ENCODE measurements around the gene LYL1.

LYL1 gene

DNA sequence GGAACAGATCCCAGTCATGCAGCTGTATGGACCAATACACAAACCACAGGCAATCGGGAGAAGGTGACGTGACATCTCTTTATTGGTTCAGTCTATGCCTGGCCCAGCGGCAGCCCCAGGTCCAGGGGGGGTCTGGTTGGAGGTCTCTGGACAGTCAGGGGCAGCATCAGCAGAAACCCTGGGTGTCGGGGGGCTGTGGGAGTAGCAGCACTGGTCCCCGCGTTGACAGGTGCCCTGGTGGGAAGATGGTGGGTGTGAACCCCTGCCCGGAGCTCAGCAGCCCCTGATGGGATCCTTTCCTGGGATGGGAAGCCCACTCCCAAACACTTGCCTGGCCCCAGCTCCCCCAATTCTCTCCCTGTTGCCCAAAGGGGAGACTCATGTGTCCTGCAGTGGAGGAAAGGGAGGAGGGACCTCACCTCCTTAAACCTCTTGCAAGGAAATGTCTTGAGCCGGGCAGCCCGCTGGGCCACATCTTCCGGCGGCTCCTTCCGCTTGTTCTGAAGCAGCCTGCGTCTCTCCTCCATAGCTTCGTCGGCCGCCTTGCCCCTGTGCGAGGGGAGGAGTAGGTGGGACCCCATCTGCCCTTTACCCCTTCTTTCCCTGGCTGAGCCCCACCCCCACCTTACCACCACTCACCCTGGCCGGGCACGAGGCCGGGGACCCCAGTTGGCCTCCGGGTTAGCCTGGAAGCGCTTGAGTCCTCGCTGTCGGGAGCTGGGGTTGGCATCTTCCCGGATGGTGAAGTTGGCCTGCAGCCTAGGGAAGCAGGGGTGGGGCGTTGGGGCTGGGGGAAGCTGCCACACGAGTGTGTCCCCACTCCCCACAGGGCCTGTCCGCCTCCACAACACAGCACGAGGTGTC, 2.4 kb upstream of the LYL1 start:
- no peak for DNase-seq (ENCODE audit: low read depth)

DNA sequence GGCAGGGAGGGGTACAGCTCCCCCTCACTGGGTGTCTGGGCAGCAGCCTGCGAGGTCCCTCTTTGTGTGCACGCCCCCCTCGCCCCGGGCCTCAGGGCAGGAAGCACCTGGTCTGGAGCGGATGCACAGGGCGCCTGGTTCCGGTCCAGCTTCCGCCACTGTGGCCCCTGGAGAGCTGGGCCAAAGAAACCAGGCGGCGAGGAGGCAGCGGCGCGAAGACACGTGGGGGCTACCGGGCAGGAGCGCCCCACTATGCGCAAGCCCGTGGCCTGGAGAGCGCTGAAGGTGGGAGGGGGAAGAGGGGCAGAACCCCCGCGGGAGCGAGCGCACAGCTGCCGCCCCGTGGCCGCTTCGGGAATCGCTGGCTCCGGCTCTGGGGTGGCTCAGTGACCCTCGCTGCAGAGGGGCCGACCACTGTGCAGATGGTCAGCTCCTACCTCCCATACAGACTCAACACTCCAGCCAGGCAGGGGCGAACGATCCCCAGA, 1.7 kb upstream of the LYL1 start:
- no peak for DNase-seq (ENCODE audit: low read depth)

DNA sequence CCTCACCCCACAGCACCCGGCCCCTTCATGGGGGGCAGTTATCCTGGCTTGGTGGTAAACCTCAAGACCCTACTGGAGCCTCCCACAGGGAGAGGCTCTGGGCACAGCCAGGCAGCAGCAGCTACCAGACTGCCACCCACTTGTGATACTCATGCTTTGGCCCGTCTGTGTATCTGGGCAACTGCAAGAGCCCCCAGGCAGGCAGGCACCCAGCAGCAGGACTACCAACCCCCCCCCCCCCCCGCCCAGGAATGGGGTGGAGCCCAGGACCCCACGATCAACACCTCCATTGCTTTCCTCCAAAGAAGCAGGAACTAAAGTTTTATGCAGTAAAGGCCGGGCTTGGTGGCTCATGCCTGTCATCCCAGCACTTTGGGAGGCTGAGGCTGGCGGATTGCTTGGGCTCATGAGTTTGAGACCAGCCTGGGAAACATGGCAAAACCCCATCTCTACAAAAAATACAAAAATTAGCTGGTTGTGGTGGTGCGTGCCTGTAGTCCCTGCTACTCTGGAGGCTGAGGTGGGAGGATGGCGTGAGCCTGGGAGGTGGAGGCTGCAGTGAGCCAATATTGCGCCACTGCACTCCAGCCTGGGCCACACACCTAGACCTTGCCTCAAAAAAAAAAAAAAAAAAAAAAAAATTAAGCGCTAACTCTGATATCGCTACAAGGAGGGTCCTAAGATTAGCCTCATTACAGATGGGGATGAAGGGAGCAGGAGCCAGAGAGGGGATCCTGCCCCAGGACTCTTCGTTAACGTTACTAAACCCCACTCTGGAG, 1.1 kb upstream of the LYL1 start:
- no peak for DNase-seq (ENCODE audit: low read depth)

DNA sequence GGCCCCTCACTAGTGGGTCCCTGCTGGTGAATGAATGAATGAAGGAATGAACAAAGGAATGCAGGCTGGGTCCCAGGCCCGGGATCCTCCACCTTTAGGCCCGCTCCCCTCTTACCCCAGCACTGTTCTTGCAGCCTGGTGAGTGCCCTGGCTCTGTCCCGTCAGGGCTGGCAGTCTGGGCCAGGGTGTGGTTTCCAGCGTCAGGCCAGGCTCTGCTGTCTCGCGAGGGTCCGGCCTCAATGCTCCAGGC, 317 bp downstream of the LYL1 start:
- DNase-seq (ENCODE audit: low read depth): no peak

DNA sequence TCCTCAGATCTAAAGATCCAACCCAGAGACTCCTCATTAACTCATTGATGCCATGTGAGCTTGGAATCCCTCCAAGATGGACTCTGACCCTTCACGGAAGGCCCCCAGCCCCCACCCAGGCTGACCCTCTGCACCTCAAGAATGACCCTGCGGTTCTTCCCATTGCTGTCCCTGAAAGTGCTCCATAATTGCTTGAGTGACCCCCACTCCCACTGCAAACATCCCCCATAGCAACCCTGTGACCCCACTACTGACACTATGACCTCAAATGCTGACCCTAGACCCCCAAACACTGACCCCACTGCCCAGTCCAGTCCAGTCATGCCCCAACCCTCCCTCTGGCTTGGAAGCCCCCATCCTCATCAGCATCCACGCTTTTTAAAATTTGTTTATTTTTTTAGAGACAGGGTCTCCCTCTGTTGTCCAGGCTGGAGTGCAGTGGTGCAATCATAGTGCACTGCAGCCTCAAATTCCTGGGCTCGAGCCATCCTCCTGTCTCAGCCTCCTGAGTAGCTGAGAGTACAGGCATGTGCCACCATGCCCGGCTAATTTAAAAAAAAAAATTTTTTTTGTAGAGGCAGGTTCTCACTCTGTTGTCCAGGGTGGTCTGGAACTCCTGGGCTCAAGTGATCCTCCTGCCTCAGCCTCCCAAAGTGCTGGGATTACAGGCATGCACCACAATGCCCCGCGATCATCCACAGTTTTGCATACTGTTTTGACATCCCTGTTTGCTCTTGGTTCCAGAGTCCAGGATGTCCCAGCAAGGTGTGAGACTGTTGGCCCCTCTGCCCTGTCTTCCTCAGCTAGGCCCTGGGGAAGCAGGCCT, 855 bp downstream of the LYL1 start:
- no peak for DNase-seq (ENCODE audit: low read depth)

DNA sequence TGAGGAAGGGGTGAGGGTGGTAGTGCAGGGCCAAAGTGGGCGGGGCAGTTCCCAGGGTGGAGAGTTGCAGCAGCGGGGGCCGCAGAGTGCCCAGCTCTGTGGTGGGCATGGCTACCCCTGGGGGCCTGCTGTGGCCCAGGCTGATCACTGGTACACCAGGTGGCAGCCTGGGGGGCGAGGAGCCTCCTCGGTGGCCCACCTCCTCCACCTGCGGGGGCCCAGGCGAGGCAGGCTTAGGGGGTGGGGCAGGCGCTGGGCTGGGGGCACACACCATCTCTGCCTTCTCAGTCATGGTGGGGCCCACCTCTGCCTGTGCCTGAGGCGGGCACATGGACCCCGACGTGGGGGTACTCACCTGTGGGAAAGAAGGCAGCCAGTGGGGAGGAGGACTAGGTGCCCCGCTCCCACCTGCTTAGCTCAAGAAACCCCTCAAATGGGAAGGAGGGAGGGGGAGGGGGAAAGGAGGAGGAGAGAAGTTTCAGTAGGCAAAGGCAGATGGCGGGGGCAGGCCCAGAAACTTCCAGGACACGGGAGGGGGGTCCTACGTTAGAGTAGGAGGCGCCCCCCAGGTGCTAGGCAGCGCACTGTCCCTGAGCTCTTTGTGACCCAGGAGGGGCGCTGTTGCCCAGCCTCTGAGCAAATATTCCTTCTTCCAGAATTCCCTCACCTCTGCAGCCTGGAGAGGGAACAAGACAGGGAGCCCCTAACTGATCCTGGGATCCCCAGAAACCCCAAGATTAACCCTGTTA, 1.6 kb downstream of the LYL1 start:
- DNase-seq (ENCODE audit: low read depth): no peak

DNA sequence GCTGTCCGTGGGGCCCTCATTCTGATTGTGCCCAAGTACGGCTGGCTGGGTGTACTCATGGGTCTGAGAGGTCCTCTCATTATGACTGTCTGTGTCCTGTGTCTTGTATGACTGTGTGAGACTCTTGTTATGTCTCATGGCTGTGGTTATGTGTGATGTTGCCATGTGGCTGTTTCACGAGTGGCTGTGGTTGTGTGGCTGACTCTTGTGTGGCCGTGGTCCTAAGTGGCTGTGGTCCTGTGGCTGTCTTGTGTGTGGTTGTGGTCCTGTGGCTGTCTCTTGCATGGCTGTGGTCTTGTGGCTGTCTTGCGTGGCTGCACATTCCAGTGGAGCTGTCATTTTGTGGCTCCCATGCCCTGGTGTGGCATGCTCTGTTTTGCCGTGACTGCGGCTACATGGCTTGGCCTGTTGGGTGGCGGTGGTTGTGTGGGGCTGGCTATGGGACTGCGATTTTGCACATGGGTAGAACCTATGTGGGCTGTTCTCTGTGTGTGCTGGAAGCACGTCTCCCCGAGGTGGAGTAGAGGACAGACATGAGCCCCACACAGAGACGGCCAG, 2.5 kb downstream of the LYL1 start:
- no peak for DNase-seq (ENCODE audit: low read depth)

DNA sequence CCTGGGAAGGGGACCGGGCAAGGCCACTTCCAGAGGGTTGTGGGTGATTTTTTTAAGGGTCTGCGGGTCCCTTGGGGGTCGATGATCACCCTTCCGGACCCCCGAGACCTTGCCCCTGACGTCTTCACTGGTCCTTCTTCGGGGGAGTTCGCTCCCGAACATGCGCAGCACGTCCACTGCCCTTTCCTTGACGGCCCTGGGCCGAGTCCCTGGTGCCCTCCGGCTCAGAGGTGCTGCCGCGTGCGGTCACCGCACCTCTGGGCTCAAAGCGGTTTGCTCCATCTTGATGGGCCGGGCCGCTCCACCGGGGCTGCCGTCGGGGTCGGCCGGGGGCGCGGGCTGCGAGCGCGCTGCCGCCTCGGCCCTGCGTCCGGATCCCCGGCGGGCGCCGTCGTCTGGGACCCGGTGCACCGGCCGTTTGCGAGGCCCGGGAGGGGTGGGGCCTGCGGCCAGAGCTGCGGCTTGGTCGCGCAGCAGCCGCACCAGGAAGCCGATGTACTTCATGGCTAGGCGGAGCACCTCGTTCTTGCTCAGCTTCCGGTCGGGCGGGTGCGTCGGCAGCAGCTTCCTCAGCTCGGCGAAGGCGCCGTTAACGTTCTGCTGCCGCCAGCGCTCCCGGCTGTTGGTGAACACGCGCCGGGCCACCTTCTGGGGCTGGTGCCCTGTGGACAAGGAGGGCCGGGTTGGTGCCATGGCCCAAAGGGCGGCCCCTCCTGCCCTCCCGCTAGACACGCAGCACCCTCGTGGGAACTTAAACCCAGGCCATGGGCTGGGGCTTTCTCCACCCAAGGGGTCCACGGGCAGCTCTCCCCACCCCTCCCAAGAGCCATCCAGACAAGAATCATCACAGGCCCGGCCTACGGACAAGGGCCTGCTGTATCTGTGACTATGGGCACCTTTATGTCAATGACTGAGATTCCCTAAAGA, 3.3 kb downstream of the LYL1 start:
- DNase-seq (ENCODE audit: low read depth): peak; percentile 65

DNA sequence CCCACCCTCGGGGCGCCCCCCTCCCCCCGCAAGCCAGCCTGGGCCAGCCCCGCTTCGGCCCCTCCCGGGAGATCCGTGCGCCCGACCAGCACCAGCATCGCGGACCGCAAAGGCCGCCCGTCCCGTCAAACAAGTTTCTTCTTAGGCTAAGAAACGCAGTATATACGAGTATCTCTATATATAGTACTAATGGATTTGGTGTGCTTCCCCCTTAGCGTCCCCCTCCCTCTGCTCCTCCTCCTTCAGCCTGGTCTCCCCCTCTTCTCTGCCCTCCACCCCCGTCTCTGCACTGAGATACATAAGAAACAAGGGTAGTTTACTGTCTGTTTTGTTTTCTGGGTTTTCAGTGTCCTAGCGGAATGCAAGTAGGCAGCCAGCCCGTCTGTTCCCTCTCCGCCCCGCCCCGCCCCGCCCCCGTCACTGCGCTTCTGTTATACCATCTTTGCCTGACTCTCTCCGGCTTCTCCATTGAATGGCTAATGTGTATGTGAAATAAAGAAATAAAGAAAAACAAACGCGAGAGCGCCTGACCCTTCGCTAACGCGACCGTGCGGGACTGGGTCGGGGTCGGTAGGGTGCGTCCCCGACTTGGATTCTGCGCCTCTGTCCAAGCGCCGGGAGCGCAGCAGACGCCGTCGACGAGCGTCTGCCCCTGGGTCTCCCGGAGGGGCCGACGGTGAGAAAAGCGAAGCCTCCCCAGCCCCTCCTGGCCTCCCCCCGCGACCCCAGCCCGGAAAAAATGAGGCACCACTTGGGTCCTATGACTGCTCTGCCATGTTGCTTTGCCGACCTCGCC, 4.2 kb downstream of the LYL1 start:
- peak; percentile 60 for DNase-seq (ENCODE audit: low read depth)

DNA sequence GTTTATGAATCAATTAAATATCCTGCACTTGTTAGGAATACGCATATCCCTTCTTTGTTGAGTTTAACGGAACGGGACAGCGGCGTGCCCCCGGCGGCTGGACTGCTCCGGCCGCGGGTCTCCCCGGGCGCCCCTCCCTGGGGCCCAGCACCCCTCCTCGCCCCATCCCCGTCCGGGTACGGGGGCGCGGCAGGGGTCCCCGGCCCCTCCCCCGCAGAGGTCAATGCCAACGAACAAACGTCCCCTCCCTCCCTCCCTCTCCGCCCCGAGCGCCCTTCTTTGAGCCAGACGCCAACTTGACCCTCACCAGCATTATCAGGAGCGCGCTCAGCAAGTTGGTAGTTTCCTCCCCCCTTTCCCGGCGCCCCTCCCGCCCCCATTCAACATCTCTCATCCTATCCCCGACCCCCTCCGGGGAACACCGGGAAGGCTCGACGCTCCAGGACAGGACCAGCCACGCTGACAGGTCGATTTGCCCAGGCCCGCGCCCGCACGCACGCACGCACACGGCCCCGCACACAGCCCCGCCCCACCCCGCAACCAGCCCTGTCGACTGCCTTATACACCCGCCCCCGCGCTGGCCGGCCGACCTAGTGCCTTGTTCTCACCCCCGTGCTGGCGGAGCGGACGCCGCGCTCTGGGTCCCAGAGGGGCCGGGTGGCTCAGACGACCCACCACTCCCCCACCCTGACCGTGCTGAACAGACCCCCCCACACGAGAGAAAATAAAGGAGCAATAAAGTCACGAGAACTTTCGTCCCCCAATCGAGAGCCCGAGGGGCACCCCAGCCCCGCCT, 5.0 kb downstream of the LYL1 start:
- DNase-seq (ENCODE audit: low read depth): no peak

DNA sequence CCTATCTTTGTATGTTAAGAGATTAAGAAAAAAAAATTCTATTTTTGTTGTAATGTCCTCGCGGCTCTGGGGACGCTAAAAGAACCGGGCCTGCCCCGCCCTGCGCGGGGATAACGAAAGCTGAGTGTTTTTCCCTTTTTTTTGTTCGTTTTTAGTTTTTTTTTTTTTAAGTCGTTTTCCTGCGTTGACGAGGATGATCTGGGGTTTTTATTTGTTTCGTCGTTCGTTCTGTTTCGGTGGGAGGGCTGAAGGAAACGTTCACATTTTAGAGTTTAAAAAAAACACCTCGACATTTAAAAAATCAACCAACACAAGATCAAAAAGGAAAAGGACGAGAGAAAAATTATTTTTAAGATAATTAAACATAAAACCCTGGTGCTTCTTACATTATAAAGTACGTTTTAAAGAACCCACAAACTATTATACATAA, 5.6 kb downstream of the LYL1 start:
- no peak for DNase-seq (ENCODE audit: low read depth)

DNA sequence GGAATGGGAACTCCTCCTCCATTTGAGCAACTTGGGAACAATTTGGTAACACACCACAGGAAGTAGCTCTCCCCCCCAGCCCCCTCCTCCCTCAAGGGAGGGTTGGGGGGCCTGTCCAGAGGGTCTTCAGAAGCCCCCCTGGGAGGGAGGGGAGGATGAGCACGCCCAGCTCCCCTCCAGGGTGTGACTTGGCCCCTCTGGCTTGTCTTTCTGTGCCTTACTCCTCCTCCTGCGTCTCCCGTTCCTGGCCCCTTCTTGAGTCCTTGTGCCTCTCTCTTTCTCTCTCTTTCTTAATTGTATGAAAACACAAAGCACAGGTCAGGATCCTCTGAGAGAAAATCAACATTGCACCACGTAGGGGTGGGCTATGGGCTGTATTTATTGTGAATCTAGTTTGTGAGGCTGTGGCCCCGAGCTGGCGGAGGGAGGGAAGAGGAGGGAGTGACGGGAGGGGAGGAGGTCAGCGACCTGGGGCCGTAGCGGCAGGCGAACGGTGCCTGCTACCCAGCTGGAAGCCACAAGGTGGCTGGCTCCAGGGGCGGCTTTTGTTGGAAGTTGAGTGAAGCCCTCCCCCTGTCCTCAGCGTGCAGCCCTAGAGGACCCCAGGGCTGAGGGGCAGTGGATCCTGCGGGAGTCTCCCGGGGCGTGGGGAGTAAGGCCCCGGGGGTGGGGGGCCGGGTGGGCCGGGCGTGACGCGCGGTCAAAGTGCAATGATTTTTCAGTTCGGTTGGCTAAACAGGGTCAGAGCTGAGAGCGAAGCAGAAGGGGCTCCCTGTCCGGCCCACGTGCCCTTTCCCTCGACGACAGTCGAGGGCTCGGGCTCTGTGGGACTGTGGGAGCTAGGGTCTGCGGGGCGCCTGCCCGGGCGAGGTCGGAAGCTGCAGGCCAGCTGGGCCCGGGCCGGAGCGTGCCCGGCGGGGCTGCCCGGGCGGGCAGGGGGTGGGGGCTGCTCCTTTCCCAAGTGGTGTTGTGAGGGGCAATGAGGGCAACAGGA, 6.4 kb downstream of the LYL1 start:
- DNase-seq (ENCODE audit: low read depth): no peak

DNA sequence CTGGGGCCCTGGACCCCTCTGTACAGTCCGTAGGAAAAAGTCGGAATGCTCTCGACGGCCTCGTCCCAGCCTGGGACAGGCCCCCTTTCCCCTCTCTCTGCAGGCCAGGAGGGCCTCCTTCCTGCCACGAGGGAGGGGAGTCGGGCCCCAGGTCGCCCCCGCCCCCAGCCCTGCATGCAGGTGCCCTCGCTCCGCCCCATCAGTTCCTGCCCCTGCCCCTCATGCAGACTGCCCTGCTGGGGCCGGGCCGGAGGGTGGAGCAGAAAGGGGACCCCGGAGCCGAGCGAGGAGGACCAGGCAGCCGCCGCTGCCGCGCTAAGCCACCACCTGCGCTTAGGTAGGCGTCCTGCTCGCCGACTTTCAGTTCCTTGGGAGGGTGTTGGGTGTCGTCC, 7.3 kb downstream of the LYL1 start:
- DNase-seq (ENCODE audit: low read depth): no peak

DNA sequence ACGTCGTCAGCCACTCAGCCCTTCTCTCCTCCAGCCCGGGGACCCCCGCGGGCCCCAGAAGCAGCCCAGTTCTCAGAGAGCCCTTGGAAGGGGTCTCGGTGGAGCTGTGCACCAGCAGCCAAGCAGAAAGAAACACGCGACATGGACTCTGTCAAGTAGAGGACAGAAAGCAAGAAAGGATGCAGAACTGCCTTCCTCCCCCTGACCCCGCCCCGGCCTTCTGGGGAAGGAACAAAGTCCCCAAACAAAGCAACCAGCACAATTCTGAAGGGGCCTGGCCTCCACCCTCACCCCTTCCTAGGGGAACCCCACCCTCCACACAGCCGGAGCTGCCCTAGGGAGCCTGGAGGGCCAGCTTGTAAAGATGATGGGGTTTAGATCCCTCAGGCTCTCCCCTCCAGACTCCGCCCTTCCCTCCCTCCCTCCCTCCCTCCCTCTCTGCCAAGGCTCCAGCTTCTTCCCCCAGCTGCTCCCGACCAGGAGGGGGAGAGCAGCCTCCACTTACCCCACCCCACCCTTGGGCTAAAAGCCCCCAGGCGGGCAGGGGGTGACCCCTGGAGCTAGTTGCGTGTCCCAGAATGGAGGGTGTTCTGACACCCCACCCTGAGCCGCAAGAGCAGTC, 7.8 kb downstream of the LYL1 start:
- no peak for DNase-seq (ENCODE audit: low read depth)

DNA sequence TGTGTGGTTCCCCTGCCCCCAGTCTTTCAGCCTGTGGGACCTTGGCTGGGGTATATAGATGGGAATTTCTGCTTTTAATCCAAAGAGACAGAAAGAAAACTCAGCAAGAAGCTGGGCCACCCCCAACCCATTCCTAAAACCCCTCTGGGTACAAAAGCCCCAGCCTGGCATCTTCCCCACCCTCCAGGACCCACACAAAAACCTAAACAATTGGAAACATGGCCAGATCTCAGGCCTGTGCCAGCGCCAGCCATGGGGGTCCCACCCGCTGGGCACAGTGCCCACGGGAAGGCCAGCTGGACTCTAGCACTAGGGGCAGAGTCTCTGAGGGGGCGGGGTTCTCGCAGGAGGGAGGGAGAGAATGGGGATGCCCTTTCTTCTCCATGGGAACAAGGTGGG, 8.6 kb downstream of the LYL1 start:
- no peak for DNase-seq (ENCODE audit: low read depth)

DNA sequence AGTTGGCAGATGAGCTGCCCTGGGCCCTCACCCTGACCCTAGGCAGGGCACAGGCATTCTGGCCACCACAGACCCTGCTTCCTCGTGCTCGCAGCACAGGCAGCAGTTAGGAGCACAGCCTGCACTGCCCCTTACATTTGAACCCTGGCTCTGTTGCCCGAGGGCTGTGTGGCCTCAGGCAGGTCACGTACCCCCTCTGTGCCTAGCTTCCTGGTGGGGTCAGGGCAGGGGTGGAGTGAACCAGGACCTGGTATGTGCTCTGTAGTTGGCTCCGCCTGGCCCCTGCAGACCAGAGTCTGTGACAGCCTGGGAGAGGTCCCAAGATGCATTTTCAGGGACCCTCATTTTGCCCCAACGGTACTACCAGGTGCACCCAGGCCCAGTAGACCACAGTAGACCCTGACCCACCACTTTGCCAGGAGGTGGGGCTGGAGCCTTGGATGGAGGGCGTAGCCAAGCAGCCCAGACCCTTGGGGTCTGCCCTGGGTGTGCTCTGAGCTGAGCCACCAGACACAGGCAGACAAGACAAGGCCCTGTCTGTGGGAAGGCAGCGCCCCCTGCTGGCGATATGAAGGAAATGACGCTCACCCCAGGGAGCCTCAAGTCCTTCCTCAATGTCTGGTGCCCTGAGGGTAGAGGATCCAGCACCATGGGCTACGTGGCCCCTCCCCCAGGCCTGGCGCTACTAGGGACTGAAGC, 9.1 kb downstream of the LYL1 start:
- peak; percentile 71 for DNase-seq (ENCODE audit: low read depth)
